Karpas-422 (cell line): ENCODE results near the gene LUZP4. TPM values are rescaled to one million over a fixed set of nuclear protein-coding genes. Genes with fewer than 3 reads are reported as not detected.

ENCODE experiments used
- total RNA-seq: library from RNA; depleted of rRNA; stranded (reverse); fragments of >200 nt; shearing (Covaris generic); gene quantifications from 2 replicates; pipeline ENCODE4 v1.2.3, GENCODE V29; 2014; ENCODE audit warnings: low replicate concordance; rRNA removed

LUZP4 gene
- total RNA-seq, 1 experiment from 2014 or later = not detected

Other genes with a start within 250 kb of the LUZP4 start
- gene RBMXL3, start 100.3 kb upstream of the LUZP4 start, total RNA-seq = not detected in 2 replicates
- not detected in 2 replicates for gene LRCH2, start 55.6 kb upstream of the LUZP4 start, total RNA-seq